ENCODE results near the gene MEOX2. TPM values are rescaled to one million over a fixed set of nuclear protein-coding genes. Genes with fewer than 3 reads are reported as not detected.

The MEOX2 gene
- total RNA-seq, 1 donor from 2014 or later: 24.8 TPM

GRCh38 chr7:15621468-15621867, 65.0 kb downstream of the MEOX2 start:
- H3K4me1 Mint-ChIP-seq (ENCODE audit: unreplicated experiment): peaks cover 52% of the 10 kb centered on the region
- H3K27me3 Mint-ChIP-seq (ENCODE audit: unreplicated experiment): no peaks in the 10 kb centered on the region
- no peak overlapping the region for H3K27ac Mint-ChIP-seq (ENCODE audit: unreplicated experiment)
- DNase-seq (ENCODE audit: extremely low spot score, unreplicated experiment): no peak
- H3K4me3 Mint-ChIP-seq (ENCODE audit: unreplicated experiment): no peak overlapping the region
- TF ChIP-seq, protein P1, sequence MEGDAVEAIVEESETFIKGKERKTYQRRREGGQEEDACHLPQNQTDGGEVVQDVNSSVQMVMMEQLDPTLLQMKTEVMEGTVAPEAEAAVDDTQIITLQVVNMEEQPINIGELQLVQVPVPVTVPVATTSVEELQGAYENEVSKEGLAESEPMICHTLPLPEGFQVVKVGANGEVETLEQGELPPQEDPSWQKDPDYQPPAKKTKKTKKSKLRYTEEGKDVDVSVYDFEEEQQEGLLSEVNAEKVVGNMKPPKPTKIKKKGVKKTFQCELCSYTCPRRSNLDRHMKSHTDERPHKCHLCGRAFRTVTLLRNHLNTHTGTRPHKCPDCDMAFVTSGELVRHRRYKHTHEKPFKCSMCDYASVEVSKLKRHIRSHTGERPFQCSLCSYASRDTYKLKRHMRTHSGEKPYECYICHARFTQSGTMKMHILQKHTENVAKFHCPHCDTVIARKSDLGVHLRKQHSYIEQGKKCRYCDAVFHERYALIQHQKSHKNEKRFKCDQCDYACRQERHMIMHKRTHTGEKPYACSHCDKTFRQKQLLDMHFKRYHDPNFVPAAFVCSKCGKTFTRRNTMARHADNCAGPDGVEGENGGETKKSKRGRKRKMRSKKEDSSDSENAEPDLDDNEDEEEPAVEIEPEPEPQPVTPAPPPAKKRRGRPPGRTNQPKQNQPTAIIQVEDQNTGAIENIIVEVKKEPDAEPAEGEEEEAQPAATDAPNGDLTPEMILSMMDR (IDR thresholded peaks at IDR 0.05): no peak
- peaks cover 4% of the 10 kb centered on the region for H3K9me3 Mint-ChIP-seq (ENCODE audit: unreplicated experiment)
- H3K36me3 Mint-ChIP-seq (ENCODE audit: unreplicated experiment): peaks cover 33% of the 10 kb centered on the region

GRCh38 chr7:15620491-15621185, 65.8 kb downstream of the MEOX2 start:
- peak overlapping the region; percentile 31 for H3K27ac Mint-ChIP-seq (ENCODE audit: unreplicated experiment)
- peaks cover 33% of the 10 kb centered on the region for H3K36me3 Mint-ChIP-seq (ENCODE audit: unreplicated experiment)
- H3K9me3 Mint-ChIP-seq (ENCODE audit: unreplicated experiment): peaks cover 4% of the 10 kb centered on the region
- peaks cover 44% of the 10 kb centered on the region for H3K4me1 Mint-ChIP-seq (ENCODE audit: unreplicated experiment)
- H3K27me3 Mint-ChIP-seq (ENCODE audit: unreplicated experiment): no peaks in the 10 kb centered on the region
- H3K4me3 Mint-ChIP-seq (ENCODE audit: unreplicated experiment): no peak overlapping the region
- TF ChIP-seq, protein P1 (IDR thresholded peaks at IDR 0.05): no peak
- no peak for DNase-seq (ENCODE audit: extremely low spot score, unreplicated experiment)

- TF ChIP-seq, protein P1 (IDR thresholded peaks at IDR 0.05): no peak
- no peaks in the 10 kb centered on the region for H3K27me3 Mint-ChIP-seq (ENCODE audit: unreplicated experiment)
- peaks cover 19% of the 10 kb centered on the region for H3K36me3 Mint-ChIP-seq (ENCODE audit: unreplicated experiment)
Observed at GRCh38 chr7:15618275-15618674, 68.2 kb downstream of the MEOX2 start.

DNA sequence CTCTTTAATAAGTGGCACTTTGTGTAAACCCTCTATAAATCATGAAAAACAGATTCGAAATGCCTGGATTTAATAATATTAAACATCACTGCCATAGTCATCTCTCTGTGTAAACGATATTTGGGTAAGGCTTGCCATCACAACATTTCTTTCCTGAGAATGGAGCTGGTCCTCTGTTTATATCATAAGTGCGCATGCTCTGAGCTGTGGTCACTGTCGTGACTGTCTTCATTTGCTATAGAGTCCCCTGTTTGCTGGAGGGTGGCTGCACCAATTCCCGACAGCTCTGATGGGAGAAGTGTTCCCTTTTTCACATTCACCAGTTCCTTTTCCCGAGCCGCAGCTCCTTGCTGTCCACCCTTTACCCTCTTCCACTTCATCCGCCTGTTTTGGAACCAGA, 74.3 kb downstream of the MEOX2 start:
- H3K27ac Mint-ChIP-seq (ENCODE audit: unreplicated experiment): no peak overlapping the region
- H3K9me3 Mint-ChIP-seq (ENCODE audit: unreplicated experiment): peaks cover 11% of the 10 kb centered on the region
- H3K4me1 Mint-ChIP-seq (ENCODE audit: unreplicated experiment): peaks cover 23% of the 10 kb centered on the region
- H3K36me3 Mint-ChIP-seq (ENCODE audit: unreplicated experiment): peaks cover 26% of the 10 kb centered on the region
- H3K4me3 Mint-ChIP-seq (ENCODE audit: unreplicated experiment): no peak overlapping the region
- H3K27me3 Mint-ChIP-seq (ENCODE audit: unreplicated experiment): no peaks in the 10 kb centered on the region
- TF ChIP-seq, protein P1 (IDR thresholded peaks at IDR 0.05): no peak
- no peak for DNase-seq (ENCODE audit: extremely low spot score, unreplicated experiment)

More at GRCh38 chr7:15618275-15618674, 68.2 kb downstream of the MEOX2 start:
- H3K27ac Mint-ChIP-seq (ENCODE audit: unreplicated experiment): no peak overlapping the region
- no peaks in the 10 kb centered on the region for H3K9me3 Mint-ChIP-seq (ENCODE audit: unreplicated experiment)
- peaks cover 21% of the 10 kb centered on the region for H3K4me1 Mint-ChIP-seq (ENCODE audit: unreplicated experiment)
- DNase-seq (ENCODE audit: extremely low spot score, unreplicated experiment): no peak
- no peak overlapping the region for H3K4me3 Mint-ChIP-seq (ENCODE audit: unreplicated experiment)

DNA sequence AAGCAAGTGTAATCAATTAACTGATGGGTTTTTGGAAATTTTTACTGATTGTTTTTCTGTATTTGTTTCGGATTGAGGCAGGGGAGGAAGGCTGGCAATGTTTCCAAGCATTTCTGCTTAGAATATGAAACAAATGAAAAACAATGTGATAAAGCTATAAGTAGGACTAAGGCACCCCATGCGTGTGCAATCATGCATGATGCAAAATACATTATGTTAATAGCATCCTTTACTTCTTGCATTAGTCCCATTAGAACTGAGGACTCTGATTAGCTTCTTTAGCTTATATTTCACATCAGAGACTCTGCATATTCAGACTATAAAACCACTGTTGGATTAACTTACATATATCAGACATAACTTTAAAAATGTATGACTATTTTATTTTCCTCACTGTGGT, 76.0 kb downstream of the MEOX2 start:
- Mint-ChIP-seq H3K4me3 (ENCODE audit: unreplicated experiment) (no peak overlapping the region), H3K27ac (ENCODE audit: unreplicated experiment) (no peak overlapping the region), H3K4me1 (ENCODE audit: unreplicated experiment) (peaks cover 23% of the 10 kb centered on the region), H3K27me3 (ENCODE audit: unreplicated experiment) (no peaks in the 10 kb centered on the region), H3K36me3 (ENCODE audit: unreplicated experiment) (peaks cover 26% of the 10 kb centered on the region), H3K9me3 (ENCODE audit: unreplicated experiment) (peaks cover 11% of the 10 kb centered on the region)
- TF ChIP-seq, protein P1 (IDR thresholded peaks at IDR 0.05): no peak
- DNase-seq (ENCODE audit: extremely low spot score, unreplicated experiment): no peak
